NB4 (cell line): ENCODE measurements around the gene ACADM.

Experiments
- CTCF ChIP-seq: IDR thresholded peaks from one replicate; pipeline ENCODE4 v1.5.1; 2012; ENCODE audit warnings: low read depth, low read length
- MYC ChIP-seq: IDR thresholded peaks from 2 replicates; pipeline ENCODE4 v1.6.1; 2011; ENCODE audit warnings: low read depth, low read length
- POLR2A ChIP-seq: IDR thresholded peaks from 2 replicates; pipeline ENCODE4 v1.6.1; 2011; ENCODE audit warnings: mild to moderate bottlenecking; ENCODE audit not compliant: insufficient read length; ENCODE audit errors: extremely low read depth

- no peak for TF ChIP-seq CTCF
- TF ChIP-seq POLR2A: no peak
- no peak for TF ChIP-seq MYC
Observed at GRCh38 chr1:75792091-75792490, 67.6 kb downstream of the ACADM start.
